SW480 (cell line): ENCODE data around the gene GNB2.
A peak's percentile ranks its signal among the peaks of the same experiment; 100 is the strongest.
"Not testable (repeated sequence)": the region's sequence is repeated elsewhere in the genome, so short reads cannot be mapped to it uniquely, and the experiment has no call there.

Experiments used
- DNase-seq: peaks from one replicate; pipeline ENCODE4 v3.0.0-alpha.2; 2016; ENCODE audit warnings: low spot score

The GNB2 gene

DNA sequence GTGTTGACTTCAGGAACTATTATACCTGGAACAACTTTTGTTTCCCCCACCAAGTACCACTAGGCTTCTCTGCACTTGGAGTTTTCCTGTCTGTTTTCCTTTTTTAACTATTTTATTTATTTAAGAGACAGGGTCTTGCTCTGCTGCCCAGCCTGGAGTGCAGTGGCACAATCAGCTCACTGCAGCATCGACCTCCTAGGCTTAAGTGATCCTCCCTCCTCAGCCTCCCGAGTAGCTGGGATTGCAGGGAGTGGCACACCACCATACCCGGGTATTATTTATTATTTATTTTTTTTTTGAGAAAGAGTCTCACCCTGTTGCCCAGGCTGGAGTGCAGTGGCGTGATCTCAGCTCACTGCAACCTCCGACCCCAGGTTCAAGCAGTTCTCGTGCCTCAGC lies 22.6 kb downstream of the GNB2 start:
- DNase-seq, result no peak

DNA sequence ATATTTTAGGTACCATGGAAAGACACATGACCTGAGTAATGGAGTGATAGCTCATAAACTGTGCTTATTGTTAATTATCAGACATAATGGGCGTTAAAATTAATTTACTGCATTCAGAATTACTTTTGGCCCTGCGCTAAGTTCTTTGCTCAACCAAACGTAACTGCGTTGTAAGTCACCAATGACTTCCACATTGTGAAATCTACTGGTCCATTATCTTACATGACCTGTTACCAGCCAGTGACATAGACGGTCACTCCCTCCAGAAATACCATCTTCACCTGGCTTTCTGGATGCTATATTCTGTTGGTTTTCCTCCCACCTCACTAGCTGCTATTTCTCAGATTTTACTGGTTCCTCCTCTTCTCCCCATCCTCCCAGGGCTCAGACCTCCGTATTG lies 25.5 kb downstream of the GNB2 start:
- no peak for DNase-seq

DNA sequence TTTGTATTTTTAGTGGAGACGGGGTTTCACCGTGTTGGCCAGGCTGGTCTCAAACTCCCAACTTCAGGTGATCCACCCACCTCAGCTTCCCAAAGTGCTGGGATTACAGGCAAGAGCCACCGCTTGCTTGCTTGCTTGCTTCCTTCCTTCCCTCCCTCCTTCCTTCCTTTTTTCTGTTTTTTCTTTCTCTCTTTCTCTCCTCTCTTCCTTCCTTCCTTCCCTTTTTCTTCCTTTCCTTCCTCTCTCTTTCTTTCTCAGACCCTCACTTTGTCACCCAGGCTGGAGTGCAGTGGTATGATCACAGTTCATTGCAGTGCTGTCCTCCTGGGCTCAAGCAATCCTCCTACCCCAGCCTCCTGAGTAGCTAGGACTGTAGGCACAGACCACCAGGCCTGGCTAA lies 27.5 kb downstream of the GNB2 start:
- not testable (repeated sequence) for DNase-seq

DNA sequence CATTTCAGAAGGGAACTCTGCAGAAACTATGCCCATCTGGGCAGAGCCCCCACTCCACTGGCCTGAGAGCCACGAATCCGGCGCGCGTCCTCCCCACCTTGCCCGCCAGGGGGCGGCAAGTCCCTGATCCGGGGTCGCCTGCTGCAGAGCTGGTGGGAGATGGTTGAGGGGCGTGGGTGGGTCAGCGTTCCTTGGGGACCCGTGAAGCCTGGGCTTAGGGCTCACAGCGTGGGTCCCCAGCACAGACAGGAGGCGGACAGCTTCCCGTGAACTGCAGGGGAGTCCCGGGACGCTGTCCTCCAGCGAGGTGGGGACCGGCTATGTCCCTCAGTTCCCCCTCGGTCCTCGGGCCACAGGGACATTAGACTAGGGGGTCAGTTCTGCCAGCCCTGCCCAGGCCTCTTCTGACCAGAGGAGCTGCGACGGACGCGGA lies 31.8 kb downstream of the GNB2 start:
- DNase-seq, result peak; percentile 76

DNA sequence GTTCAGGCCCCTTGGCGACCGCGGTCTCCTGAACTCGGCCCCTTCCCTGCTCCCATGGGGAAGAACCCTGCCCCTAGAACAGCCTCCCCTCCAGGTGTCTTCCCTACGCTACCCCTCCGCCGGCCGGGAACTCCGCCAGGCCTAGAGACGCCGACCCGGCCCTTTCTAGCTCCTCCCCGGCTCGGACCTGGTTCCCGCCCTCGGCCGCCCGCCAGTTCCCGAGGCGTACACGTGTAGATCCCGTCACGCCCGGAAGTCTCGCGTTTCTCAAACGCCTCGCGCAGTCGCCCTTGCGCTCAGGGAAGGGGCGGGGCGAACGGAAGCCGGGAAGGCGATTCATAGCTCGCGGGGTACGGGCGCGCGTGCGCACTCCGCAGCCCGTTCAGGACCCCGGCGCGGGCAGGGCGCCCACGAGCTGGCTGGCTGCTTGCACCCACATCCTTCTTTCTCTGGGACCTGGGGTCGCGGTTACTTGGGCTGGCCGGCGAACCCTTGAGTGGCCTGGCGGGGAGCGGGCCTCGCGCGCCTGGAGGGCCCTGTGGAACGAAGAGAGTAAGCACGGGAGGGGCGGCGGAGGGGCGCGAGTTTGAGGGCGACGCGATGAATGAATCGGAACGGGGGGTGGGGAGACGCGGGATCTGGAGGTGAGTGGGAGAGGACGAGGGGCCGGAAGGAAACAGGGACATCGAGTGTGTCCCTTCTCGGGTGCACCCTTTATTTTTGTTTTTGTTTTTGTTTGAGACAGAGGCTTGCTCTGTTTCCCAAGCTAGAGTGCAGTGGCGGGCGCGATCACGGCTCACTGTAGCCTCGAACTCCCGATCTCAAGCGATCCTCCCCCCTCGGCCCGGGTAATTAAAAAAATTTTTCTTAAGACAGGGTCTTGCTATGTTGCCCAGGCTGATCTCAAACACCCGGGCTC lies 32.5 kb downstream of the GNB2 start, which contains the start of gene POP7:
Gene POP7 (plus strand): TSS at position 369 of the 919 bp plus-strand sequence. CDS start 710 bp downstream, outside the sequence.
- DNase-seq, result peak; percentile 99

DNA sequence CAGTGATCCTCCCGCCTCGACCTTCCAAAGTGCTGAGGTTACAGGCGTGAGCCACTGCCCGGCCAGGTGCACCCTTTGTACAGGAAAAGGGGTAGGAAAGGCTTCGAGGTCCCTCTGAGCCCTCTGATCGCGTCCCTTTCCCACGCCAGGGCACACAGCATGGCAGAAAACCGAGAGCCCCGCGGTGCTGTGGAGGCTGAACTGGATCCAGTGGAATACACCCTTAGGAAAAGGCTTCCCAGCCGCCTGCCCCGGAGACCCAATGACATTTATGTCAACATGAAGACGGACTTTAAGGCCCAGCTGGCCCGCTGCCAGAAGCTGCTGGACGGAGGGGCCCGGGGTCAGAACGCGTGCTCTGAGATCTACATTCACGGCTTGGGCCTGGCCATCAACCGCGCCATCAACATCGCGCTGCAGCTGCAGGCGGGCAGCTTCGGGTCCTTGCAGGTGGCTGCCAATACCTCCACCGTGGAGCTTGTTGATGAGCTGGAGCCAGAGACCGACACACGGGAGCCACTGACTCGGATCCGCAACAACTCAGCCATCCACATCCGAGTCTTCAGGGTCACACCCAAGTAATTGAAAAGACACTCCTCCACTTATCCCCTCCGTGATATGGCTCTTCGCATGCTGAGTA lies 33.3 kb downstream of the GNB2 start:
- no peak for DNase-seq

DNA sequence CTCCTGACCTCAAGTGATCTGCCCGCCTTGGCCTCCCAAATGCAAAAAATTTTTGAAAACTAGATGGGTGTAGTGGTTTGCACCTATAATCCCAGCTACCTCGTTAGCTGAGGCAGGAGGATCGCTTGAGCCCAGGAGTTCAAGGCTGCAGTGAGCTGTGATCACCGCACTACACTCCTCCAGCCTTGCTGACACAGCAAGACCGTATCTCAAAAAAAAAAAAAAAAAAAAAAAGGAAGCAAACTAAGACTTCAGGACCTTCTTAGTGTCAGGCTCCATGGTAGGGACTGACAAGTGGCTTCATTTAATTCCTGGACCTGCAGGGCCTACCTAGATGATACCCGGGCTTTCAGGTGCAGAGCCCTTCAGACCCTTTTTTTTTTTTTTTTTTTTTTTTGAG lies 34.9 kb downstream of the GNB2 start:
- DNase-seq, result no peak

DNA sequence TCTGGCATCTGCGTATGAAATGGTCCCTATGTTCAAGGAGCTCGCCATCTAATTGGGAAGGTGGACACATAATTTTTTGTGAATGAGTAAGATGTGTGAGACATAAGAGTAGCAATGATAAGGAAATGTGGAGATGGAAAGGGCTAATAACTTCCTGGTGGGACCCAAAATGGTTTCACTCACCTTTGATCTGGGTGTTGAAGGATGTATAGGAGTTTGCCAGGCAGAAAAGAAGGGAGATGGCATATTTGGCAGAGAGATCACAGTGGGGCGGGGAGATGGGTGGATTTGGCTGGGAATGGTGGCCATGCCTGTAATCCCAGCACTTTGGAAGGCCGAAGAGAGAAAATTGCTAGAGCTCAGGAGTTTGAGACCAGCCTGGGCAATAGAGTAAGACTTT lies 36.9 kb downstream of the GNB2 start:
- DNase-seq, result no peak

DNA sequence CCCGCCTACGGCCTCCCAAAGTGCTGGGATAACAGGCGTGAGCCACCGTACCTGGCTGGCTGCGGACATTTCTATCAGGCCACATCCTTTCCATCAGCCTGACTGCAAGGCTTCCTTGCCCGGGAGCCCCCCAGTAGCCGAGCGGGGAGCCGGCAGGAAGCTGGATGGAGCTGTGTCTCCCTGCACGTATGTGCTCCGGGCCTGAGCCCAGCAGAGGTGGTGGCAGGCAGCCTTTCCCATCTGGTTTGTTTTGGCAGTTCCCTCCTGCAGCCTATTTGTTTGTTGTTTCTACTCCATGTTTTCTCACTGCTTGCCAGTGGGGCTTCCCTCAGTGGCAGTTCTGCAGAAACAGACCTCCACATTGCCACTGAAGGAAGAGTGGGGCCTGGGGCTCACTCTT lies 37.8 kb downstream of the GNB2 start:
- no peak for DNase-seq

DNA sequence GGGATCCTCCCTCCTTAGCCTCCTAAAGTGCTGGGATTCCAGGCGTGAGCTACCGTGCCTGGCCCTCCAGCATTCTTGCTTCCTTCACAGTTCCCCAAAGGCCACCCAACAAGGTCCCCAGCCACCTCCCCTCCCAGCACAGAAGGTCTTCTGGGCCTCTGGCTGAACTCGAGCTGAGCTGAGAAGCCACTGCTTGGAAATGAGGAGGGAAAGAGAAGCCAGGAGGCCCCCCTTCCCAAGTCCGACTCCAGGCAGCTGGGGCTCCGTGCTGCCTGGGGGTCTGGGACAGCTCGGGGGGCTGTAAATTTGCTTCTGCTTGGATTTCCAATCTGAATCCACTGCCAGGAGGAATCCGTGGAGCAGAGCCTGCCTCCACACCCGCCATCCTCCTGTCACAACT lies 41.2 kb downstream of the GNB2 start:
- no peak for DNase-seq

DNA sequence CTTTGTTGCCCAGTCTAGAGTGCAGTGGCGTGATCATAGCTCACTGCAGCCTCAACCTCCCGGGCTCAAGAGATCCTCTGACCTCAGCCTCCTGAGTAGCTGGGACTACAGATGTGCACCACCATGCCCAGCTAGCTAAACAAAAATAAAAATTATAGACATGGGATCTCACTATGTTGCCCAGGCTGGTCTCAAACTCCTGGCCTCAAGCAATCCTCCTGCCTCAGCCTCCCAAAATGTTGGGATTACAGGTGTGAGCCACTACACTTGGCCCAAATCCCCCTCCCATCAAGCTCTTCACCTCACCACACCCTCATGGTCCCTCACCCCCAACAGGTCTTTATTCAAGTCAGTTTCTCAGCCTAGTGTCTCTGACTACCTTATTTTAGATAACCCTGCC lies 43.5 kb downstream of the GNB2 start:
- DNase-seq, result not testable (repeated sequence)

DNA sequence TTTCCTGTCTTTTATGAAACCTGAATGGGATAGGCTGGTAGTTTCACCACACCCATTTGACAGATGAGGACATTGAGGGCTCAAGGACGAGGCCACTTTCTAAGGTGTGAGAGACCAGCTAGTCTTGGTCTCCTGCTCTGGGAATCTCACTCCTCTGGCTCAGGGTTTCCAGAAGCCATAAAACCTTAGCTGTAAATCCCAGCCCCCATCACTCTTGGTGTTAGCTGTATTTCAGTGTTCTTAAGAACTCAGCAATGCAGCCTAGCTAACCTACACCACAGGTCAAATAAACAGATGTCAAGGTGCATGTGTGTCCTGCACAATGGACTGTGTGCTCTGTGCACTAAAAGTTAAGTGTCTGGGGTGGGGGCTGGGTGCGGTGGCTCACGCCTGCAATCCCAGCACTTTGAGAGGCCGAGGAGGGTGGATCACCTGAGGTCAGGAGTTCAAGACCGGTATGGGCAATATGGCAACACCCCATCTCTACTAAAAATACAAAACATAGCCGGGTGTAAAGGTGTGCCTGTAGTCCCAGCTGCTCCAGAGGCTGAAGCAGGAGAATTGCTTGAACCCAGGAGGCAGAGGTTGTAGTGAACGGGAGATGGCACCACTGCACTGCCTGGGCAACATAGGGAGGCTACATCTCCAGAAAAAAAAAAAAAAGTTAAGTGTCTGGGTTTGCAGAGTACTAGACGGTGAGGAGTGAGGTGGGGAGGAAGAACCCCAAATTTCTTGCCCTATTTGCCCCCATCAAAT lies 46.2 kb downstream of the GNB2 start:
- DNase-seq, result no peak

DNA sequence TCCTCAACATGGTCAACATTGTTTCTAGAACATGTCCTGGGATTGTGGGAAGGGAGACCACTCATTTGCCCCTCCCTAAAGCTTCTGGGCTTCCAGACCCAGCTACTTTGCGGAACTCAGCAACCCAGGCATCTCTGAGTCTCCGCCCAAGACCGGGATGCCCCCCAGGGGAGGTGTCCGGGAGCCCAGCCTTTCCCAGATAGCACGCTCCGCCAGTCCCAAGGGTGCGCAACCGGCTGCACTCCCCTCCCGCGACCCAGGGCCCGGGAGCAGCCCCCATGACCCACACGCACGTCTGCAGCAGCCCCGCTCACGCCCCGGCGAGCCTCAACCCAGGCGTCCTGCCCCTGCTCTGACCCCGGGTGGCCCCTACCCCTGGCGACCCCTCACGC lies 46.7 kb downstream of the GNB2 start, which contains the start of gene EPO:
Gene EPO (plus strand): TSS at position 190 of the 392 bp plus-strand sequence. CDS start 513 bp downstream, outside the sequence.
- no peak for DNase-seq

DNA sequence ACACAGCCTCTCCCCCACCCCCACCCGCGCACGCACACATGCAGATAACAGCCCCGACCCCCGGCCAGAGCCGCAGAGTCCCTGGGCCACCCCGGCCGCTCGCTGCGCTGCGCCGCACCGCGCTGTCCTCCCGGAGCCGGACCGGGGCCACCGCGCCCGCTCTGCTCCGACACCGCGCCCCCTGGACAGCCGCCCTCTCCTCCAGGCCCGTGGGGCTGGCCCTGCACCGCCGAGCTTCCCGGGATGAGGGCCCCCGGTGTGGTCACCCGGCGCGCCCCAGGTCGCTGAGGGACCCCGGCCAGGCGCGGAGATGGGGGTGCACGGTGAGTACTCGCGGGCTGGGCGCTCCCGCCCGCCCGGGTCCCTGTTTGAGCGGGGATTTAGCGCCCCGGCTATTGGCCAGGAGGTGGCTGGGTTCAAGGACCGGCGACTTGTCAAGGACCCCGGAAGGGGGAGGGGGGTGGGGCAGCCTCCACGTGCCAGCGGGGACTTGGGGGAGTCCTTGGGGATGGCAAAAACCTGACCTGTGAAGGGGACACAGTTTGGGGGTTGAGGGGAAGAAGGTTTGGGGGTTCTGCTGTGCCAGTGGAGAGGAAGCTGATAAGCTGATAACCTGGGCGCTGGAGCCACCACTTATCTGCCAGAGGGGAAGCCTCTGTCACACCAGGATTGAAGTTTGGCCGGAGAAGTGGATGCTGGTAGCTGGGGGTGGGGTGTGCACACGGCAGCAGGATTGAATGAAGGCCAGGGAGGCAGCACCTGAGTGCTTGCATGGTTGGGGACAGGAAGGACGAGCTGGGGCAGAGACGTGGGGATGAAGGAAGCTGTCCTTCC lies 47.3 kb downstream of the GNB2 start:
- DNase-seq, result no peak

DNA sequence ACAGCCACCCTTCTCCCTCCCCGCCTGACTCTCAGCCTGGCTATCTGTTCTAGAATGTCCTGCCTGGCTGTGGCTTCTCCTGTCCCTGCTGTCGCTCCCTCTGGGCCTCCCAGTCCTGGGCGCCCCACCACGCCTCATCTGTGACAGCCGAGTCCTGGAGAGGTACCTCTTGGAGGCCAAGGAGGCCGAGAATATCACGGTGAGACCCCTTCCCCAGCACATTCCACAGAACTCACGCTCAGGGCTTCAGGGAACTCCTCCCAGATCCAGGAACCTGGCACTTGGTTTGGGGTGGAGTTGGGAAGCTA lies 47.9 kb downstream of the GNB2 start:
- no peak for DNase-seq

DNA sequence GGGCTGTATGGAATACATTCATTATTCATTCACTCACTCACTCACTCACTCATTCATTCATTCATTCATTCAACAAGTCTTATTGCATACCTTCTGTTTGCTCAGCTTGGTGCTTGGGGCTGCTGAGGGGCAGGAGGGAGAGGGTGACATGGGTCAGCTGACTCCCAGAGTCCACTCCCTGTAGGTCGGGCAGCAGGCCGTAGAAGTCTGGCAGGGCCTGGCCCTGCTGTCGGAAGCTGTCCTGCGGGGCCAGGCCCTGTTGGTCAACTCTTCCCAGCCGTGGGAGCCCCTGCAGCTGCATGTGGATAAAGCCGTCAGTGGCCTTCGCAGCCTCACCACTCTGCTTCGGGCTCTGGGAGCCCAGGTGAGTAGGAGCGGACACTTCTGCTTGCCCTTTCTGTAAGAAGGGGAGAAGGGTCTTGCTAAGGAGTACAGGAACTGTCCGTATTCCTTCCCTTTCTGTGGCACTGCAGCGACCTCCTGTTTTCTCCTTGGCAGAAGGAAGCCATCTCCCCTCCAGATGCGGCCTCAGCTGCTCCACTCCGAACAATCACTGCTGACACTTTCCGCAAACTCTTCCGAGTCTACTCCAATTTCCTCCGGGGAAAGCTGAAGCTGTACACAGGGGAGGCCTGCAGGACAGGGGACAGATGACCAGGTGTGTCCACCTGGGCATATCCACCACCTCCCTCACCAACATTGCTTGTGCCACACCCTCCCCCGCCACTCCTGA lies 49.1 kb downstream of the GNB2 start:
- no peak for DNase-seq

DNA sequence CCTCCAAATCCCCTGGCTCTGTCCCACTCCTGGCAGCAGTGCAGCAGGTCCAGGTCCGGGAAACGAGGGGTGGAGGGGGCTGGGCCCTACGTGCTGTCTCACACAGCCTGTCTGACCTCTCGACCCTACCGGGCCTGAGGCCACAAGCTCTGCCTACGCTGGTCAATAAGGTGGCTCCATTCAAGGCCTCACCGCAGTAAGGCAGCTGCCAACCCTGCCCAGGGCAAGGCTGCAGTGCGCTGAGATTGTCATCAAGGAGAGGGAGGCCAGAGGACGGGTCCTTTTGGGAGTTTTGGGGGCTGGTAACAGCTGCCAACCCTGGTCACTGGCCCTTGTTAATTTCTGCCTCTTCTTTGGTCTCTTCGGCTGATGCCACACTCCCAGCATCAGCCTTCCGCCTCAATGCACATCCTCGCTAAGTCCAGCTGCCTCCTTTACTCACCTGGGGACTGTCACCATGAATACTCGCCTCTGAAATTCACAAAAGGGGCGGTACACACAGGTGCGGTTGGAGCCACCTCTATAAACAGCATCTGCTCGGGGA lies 50.3 kb downstream of the GNB2 start:
- DNase-seq, result no peak

DNA sequence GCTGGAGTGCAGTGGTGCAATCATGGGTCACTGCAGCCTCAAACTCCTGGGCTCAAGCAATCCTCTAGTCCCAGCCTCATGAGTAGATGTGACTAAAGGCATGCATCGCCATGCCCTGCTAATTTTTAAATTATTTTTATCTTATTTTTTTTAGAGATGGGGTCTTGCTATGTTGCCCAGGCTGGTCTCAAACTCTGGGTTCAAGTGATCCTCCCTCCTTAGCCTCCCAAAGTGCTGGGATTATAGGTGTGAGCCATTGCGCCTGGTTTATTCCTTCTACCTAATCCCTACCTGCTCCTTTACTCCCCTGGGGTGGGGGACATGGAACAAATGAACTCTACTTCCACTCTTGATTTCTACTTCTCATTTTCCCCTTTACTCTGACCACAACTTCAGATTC lies 50.8 kb downstream of the GNB2 start:
- not testable (repeated sequence) for DNase-seq

DNA sequence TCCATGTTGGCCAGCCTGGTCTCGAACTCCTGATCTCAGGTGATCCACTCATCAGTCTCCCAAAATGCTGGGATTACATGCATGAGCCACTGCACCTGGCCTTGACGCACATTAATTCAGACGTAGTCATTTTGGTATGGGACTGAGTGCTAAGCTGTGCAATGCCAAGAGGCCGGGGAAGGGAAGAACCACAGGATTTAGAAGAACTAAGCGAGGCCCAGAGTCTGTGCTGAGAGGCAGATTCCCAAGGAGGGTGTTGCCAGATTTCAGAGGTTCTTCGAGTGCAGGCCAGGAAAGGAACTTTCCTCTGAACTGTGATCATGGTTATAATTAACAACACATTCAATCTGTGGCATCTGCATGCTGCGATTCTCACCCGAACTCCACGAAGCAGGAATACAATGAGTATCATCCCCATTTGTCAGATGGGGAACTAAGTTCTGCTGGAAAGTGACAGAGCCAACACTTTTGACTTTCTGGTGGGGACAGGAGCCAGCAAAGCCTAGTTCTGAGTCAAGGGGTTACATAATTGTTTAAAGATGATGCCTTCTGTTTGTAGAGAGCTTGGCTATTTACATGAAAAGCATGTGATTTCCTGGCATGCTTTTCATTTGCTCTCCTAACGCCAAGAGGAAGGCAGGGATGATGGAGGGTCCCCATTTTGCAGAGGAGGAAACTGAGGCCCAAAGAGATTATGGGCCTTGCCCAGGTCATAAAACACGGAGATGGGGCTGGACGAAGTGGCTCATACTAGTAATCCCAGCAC lies 53.6 kb downstream of the GNB2 start:
- DNase-seq, result no peak

DNA sequence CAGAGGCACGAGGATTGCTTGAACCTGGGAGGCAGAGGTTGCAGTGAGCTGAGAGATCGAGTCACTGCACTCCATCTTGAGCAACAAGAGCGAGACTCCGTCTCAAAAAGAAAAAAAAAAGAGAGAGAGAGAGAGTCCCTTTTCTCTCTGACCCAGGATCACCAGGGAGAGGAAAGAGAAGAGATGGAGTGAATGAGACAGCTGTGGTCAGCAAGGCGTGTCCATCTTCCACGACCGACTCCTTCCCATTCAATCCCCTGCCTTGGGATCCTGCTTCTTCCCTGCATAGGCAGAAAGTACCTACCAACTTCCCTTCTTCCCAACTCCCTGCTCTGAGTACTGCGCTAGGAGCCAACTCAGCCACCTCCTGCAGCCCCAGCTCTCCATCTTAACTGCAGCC lies 54.7 kb downstream of the GNB2 start:
- no peak for DNase-seq
